GM12878 (cell line): Measurements from ENCODE around the gene NAT14. TPM values are rescaled to one million over a fixed set of nuclear protein-coding genes. Genes with fewer than 3 reads are reported as not detected.

ENCODE experiments used
- ATAC-seq: fragments of 200-7000 bp; cut with Tn5 transposase; 3 replicates; pipeline ENCODE4 v1.9.1; 2020; ENCODE audit warnings: mild to moderate bottlenecking, moderate library complexity
- BruUV-seq: library from RNA; stranded (reverse); fragments of 400-500 nt; replicated peaks from 2 replicates; lab custom pipeline; 2021; lab: Mats Ljungman, UMichigan
- CTCF ChIA-PET: fragments of 300-600 bp; sonication (Branson Sonifier 250); formaldehyde crosslinking; extraction: SDS; loops from one replicate; lab custom pipeline; 2021; ENCODE audit warnings: inconsistent platforms; lab: Yijun Ruan, JAX
- POLR2A ChIA-PET: fragments of 350-600 bp; formaldehyde crosslinking; extraction: SDS; loops from one replicate; lab custom pipeline; 2021; ENCODE audit warnings: inconsistent platforms; lab: Charles Lee
- RAD21 ChIA-PET: fragments of 300-600 bp; sonication (Branson Sonifier 250); formaldehyde crosslinking; loops from one replicate; lab custom pipeline; 2023; ENCODE audit warnings: antibody characterized with exemption; ENCODE audit not compliant: unreplicated experiment; lab: Charles Lee
- SMC1A ChIA-PET: fragments of 300-600 bp; sonication (Branson Sonifier 250); formaldehyde crosslinking; loops from one replicate; lab custom pipeline; 2023; ENCODE audit not compliant: unreplicated experiment, uncharacterized antibody; lab: Charles Lee
- DNase-seq: peaks from one replicate; pipeline ENCODE4 v3.0.0-alpha.2; 2011; ENCODE audit warnings: low read depth, low spot score
- FAIRE-seq: peaks from 3 replicates; lab custom pipeline; 2011; peaks lifted over from hg19 to GRCh38; lab: Jason Lieb, UNC
- H2AFZ ChIP-seq: 2 replicates; pipeline ENCODE4 v1.6.0; 2011; ENCODE audit warnings: low read depth, low read length, control low read depth; ENCODE audit not compliant: control insufficient read depth
- H3K27ac ChIP-seq: 2 replicates; pipeline ENCODE4 v1.5.1; 2011; ENCODE audit warnings: control low read depth; ENCODE audit not compliant: control insufficient read depth, insufficient read depth
- H3K27me3 ChIP-seq, 2 experiments: replicated peaks in 1 of 2; 2 replicates each; pipeline versions ENCODE4 v1.6.0 to v1.6.1; 2011; ENCODE audit warnings: low read length in 1 of 2; ENCODE audit not compliant: control insufficient read depth in 2 of 2, insufficient read depth in 2 of 2
- H3K36me3 ChIP-seq, 2 experiments: 2 replicates each; pipeline ENCODE4 v1.5.1; 2011; ENCODE audit warnings: low read length in 1 of 2; ENCODE audit not compliant: control insufficient read depth in 2 of 2, insufficient read depth in 2 of 2
- H3K4me1 ChIP-seq: 2 replicates; pipeline ENCODE4 v1.6.1; 2011; ENCODE audit warnings: mild to moderate bottlenecking, low read length, moderate library complexity, mixed read lengths; ENCODE audit not compliant: control insufficient read depth, insufficient read depth
- H3K4me2 ChIP-seq: 2 replicates; pipeline ENCODE4 v1.6.0; 2011; ENCODE audit warnings: control low read depth; ENCODE audit not compliant: control insufficient read depth, insufficient read depth
- H3K4me3 ChIP-seq: fragments of 200-600 bp; sonication (generic); 2 replicates; pipeline ENCODE4 v1.5.1; 2016
- H3K79me2 ChIP-seq: 2 replicates; pipeline ENCODE4 v1.6.0; 2011; ENCODE audit warnings: low read length; ENCODE audit not compliant: control insufficient read depth, insufficient read depth
- H3K9ac ChIP-seq: 2 replicates; pipeline ENCODE4 v1.8.0; 2011; ENCODE audit warnings: low read length, control low read depth, mixed read lengths; ENCODE audit not compliant: control insufficient read depth, insufficient read depth
- H3K9me3 ChIP-seq: replicated peaks from 3 replicates; pipeline ENCODE4 v1.5.1; 2011; ENCODE audit warnings: mild to moderate bottlenecking, low read length; ENCODE audit not compliant: control insufficient read depth, insufficient read depth
- H4K20me1 ChIP-seq: 2 replicates; pipeline ENCODE4 v1.6.0; 2011; ENCODE audit not compliant: control insufficient read depth, insufficient read depth
- ASH2L ChIP-seq: fragments of 300-600, 200-600 bp; sonication (generic); IDR thresholded peaks from 2 replicates; pipeline ENCODE4 v1.6.1; 2017; ENCODE audit warnings: low read depth, mild to moderate bottlenecking, borderline replicate concordance
- ATF2 ChIP-seq: IDR thresholded peaks from 2 replicates; pipeline ENCODE4 v1.6.1; 2012; ENCODE audit warnings: low read length, inconsistent platforms
- EP300 ChIP-seq, 2 experiments: fragments of 150-350 bp in 1 of 2; IDR thresholded peaks; 2 replicates each; pipeline ENCODE4 v1.6.1; 2011 to 2012; ENCODE audit warnings: low read depth in 2 of 2, low read length in 2 of 2, borderline replicate concordance in 1 of 2, improper control_type of control experiment in 1 of 2, inconsistent platforms in 1 of 2; ENCODE audit not compliant: control insufficient read depth in 1 of 2
- IRF4 ChIP-seq: IDR thresholded peaks from 2 replicates; pipeline ENCODE4 v1.6.1; 2011; ENCODE audit warnings: low read depth, low read length
- JUND ChIP-seq: IDR thresholded peaks from 2 replicates; pipeline ENCODE4 v1.6.1; 2012; ENCODE audit warnings: low read depth, mild to moderate bottlenecking, low read length, improper control_type of control experiment, moderate library complexity
- MLLT1 ChIP-seq: fragments of 450-650 bp; IDR thresholded peaks from 2 replicates; pipeline ENCODE4 v1.6.1; 2016; ENCODE audit warnings: mild to moderate bottlenecking
- NBN ChIP-seq: fragments of 450-650 bp; IDR thresholded peaks from 2 replicates; pipeline ENCODE4 v1.6.1; 2016
- RCOR1 ChIP-seq: conservative IDR thresholded peaks from 2 replicates; pipeline ENCODE4 v1.6.1; 2012; ENCODE audit warnings: low read depth, low read length, improper control_type of control experiment
- SMARCA5 ChIP-seq: fragments of 450-650 bp; IDR thresholded peaks from 2 replicates; pipeline ENCODE4 v1.6.1; 2017; ENCODE audit warnings: mild to moderate bottlenecking
- SMC3 ChIP-seq: IDR thresholded peaks from 2 replicates; pipeline ENCODE4 v1.6.1; 2011; ENCODE audit warnings: low read length, improper control_type of control experiment, borderline replicate concordance
- TBL1XR1 ChIP-seq: IDR thresholded peaks from 2 replicates; pipeline ENCODE4 v1.6.1; 2012; ENCODE audit warnings: low read depth, low read length, improper control_type of control experiment
- WRNIP1 ChIP-seq: IDR thresholded peaks from 2 replicates; pipeline ENCODE4 v1.6.1; 2011; ENCODE audit warnings: low read depth, low read length, improper control_type of control experiment, borderline replicate concordance
- WGBS: methylation state at CpG from one replicate; pipeline ENCODE4 v1.1.6; 2016; ENCODE audit warnings: low lambda C conversion rate; ENCODE audit not compliant: insufficient replicate concordance, insufficient coverage; ENCODE audit errors: missing lambda C conversion rate; 5-methylcytosine and 5-hydroxymethylcytosine counted together
- in situ Hi-C: fragments of 300-500 bp; cut with MboI; formaldehyde crosslinking; loops from 9 replicates; pipeline ENCODE4 v1.14.3; 2018; ENCODE audit warnings: mixed read lengths
- intact Hi-C: fragments of 100-400 bp; cut with micrococcal nuclease; formaldehyde crosslinking; loops from one replicate; pipeline ENCODE4 v1.14.2; 2022; ENCODE audit not compliant: unreplicated experiment
- polyA plus RNA-seq, 11 experiments: library from polyadenylated mRNA; depleted of rRNA in 4 of 11; unstranded in 6 of 11; stranded (reverse) in 5 of 11; fragments of >200 nt; fragmentation: Nextera tagmentation in 4 of 11; fragmentation: Illumina TruSeq in 1 of 11; extraction: Ambion mirVana in 4 of 11; extraction: Trizol in 1 of 11; gene quantifications; 1 replicate in 1 of 11; 2 replicates in 10 of 11; pipeline versions ENCODE4 v1.2.1 to v1.2.3, GENCODE V29; 2011 to 2016; ENCODE audit warnings: inconsistent platforms in 2 of 11, missing spikeins in 2 of 11, low read depth in 1 of 11
- total RNA-seq, 4 experiments: library from RNA; depleted of rRNA in 3 of 4; stranded (reverse); fragments of >200 nt in 3 of 4; fragmentation: Illumina TruSeq in 1 of 4; extraction: Trizol in 1 of 4; gene quantifications; 2 replicates each; pipeline versions ENCODE4 v1.2.1 to v1.2.3, GENCODE V29; 2013 to 2021
- TF ChIP-seq, protein P1 (sequence below): IDR thresholded peaks from 2 replicates; pipeline ENCODE4 v1.6.1; 2012; ENCODE audit warnings: improper control_type of control experiment, low read depth, low read length; ENCODE audit not compliant: insufficient replicate concordance
- TF ChIP-seq, protein P2 (sequence below): fragments of 450-650 bp; IDR thresholded peaks from 2 replicates; pipeline ENCODE4 v1.6.1; 2014; ENCODE audit warnings: mild to moderate bottlenecking

NAT14 gene
- total and polyA plus RNA-seq, 10 of the 15 experiments (the other 5 are each of a cell fraction or from before 2014, with no cell fraction given): 0.87 to 23.6 (median 9.7) TPM

GRCh38 chr19:55479451-55480230 lies 5.3 kb upstream of the NAT14 start:
- no peak for FAIRE-seq
- H2AFZ ChIP-seq: no peak overlapping the region
- BruUV-seq: no TSS peak
- peaks cover 28% of the 10 kb centered on the region for H3K4me1 ChIP-seq
- TF ChIP-seq ASH2L (no peak), EP300 (IDR thresholded peaks at IDR 0.05; ENCODE audit: borderline replicate concordance in 1 of 2, control insufficient read depth in 1 of 2, low read depth in 2 of 2, low read length in 2 of 2) (no peak), SMC3 (no peak), ATF2 (no peak), TBL1XR1 (no peak), WRNIP1 (no peak), IRF4 (no peak), NBN (no peak), RCOR1 (no peak), SMARCA5 (no peak), JUND (no peak), MLLT1 (no peak)
- TF ChIP-seq, protein P1, sequence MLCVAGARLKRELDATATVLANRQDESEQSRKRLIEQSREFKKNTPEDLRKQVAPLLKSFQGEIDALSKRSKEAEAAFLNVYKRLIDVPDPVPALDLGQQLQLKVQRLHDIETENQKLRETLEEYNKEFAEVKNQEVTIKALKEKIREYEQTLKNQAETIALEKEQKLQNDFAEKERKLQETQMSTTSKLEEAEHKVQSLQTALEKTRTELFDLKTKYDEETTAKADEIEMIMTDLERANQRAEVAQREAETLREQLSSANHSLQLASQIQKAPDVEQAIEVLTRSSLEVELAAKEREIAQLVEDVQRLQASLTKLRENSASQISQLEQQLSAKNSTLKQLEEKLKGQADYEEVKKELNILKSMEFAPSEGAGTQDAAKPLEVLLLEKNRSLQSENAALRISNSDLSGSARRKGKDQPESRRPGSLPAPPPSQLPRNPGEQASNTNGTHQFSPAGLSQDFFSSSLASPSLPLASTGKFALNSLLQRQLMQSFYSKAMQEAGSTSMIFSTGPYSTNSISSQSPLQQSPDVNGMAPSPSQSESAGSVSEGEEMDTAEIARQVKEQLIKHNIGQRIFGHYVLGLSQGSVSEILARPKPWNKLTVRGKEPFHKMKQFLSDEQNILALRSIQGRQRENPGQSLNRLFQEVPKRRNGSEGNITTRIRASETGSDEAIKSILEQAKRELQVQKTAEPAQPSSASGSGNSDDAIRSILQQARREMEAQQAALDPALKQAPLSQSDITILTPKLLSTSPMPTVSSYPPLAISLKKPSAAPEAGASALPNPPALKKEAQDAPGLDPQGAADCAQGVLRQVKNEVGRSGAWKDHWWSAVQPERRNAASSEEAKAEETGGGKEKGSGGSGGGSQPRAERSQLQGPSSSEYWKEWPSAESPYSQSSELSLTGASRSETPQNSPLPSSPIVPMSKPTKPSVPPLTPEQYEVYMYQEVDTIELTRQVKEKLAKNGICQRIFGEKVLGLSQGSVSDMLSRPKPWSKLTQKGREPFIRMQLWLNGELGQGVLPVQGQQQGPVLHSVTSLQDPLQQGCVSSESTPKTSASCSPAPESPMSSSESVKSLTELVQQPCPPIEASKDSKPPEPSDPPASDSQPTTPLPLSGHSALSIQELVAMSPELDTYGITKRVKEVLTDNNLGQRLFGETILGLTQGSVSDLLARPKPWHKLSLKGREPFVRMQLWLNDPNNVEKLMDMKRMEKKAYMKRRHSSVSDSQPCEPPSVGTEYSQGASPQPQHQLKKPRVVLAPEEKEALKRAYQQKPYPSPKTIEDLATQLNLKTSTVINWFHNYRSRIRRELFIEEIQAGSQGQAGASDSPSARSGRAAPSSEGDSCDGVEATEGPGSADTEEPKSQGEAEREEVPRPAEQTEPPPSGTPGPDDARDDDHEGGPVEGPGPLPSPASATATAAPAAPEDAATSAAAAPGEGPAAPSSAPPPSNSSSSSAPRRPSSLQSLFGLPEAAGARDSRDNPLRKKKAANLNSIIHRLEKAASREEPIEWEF: no peak
- TF ChIP-seq, protein P2, sequence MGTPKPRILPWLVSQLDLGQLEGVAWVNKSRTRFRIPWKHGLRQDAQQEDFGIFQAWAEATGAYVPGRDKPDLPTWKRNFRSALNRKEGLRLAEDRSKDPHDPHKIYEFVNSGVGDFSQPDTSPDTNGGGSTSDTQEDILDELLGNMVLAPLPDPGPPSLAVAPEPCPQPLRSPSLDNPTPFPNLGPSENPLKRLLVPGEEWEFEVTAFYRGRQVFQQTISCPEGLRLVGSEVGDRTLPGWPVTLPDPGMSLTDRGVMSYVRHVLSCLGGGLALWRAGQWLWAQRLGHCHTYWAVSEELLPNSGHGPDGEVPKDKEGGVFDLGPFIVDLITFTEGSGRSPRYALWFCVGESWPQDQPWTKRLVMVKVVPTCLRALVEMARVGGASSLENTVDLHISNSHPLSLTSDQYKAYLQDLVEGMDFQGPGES: no peak
- no peak for DNase-seq
- H3K36me3 ChIP-seq: peaks cover 0 to 9% of the 10 kb centered on the region in 2 experiments; a peak in 2 of 4 replicates
- ChIA-PET RAD21 (interaction anchor here (0.6 to 1.0 kb wide), 2 partner anchors 18 to 24 kb away, joined by 3 to 4 read pairs; no protein-coding TSS in a partner anchor), POLR2A (no interaction called here), SMC1A (no interaction called here), CTCF (interaction anchor here (1.1 kb wide), 1 partner anchor 12 kb away, joined by 4 read pairs; no protein-coding TSS in a partner anchor)
- no peaks in the 10 kb centered on the region for H3K27me3 ChIP-seq
- no peaks in the 10 kb centered on the region for H4K20me1 ChIP-seq
- no peak overlapping the region for H3K4me3 ChIP-seq
- WGBS: 74% methylated on average over 15 of the region's 15 CpGs
- peaks cover 6% of the 10 kb centered on the region for H3K79me2 ChIP-seq
- no peak overlapping the region for H3K9ac ChIP-seq
- 0 out of 2 replicates have a peak overlapping the region, but pooled peaks have one; percentile 14 for H3K4me2 ChIP-seq
- intact Hi-C loops: no loop called here
- no peaks in the 10 kb centered on the region for H3K9me3 ChIP-seq
- in situ Hi-C loops: no loop called here
- no peak for ATAC-seq
- H3K27ac ChIP-seq: no peak overlapping the region
